ENCODE data around the gene DTYMK. TPM values are rescaled to one million over a fixed set of nuclear protein-coding genes. Genes with fewer than 3 reads are reported as not detected.

DTYMK gene
- total and polyA plus RNA-seq, 2 of the 8 experiments (the other 6 are each of a cell fraction or from before 2014, with no cell fraction given), result 58.3 to 69.9 TPM

- no peak for DNase-seq (ENCODE audit: low read depth in 1 of 2, low spot score in 2 of 2)
- no peak overlapping the region for H2BK20ac ChIP-seq (ENCODE audit: low read length)
- H3K4me1 ChIP-seq (replicated peaks in 1 of 4; ENCODE audit: control insufficient read depth in 3 of 4, insufficient read depth in 4 of 4, low read length in 3 of 4), result no peaks in the 10 kb centered on the region
- ChIA-PET CTCF (ENCODE audit: partially characterized antibody) (interaction anchor here (1.0 to 3.2 kb wide), 2 partner anchors 16 to 42 kb away, joined by 3 to 19 read pairs; no protein-coding TSS in a partner anchor), POLR2A (ENCODE audit: partially characterized antibody) (interaction anchor here (1.3 to 1.6 kb wide), 2 partner anchors 9 to 28 kb away, joined by 3 to 4 read pairs; no protein-coding TSS in a partner anchor)
- H4K91ac ChIP-seq (replicated peaks; ENCODE audit: insufficient read length, low read length), result no peak overlapping the region
- no peak overlapping the region for H3K4me2 ChIP-seq (ENCODE audit: insufficient read depth in 1 of 2, low read depth in 2 of 2, low read length in 2 of 2)
- H3K4ac ChIP-seq (replicated peaks; ENCODE audit: insufficient read length, low read depth, low read length), result no peak overlapping the region
- no peak overlapping the region for H3K56ac ChIP-seq (replicated peaks; ENCODE audit: insufficient read length, low read depth, low read length)
- H3K36me3 ChIP-seq (ENCODE audit: control insufficient read depth in 2 of 4, insufficient read depth in 4 of 4, low read length in 3 of 4), result peaks cover 3 to 27% (median 16%) of the 10 kb centered on the region in 4 experiments; a peak in 7 of 8 replicates
- H3K14ac ChIP-seq (ENCODE audit: insufficient read length), result no peak overlapping the region
- H3K18ac ChIP-seq (ENCODE audit: extremely low read depth, low read length), result no peak overlapping the region
- 86% methylated on average over 13 of the region's 14 CpGs; no CpG with 5 or more reads in 1 of the 2 experiments for WGBS, 2 experiments (ENCODE audit: extremely low coverage in 1 of 2, insufficient coverage in 1 of 2, insufficient read length in 1 of 2, insufficient replicate concordance in 2 of 2, low coverage in 1 of 2, low lambda C conversion rate in 2 of 2, missing lambda C conversion rate in 1 of 2)
- no peak overlapping the region for H3K23ac ChIP-seq (ENCODE audit: insufficient read length)
- H2AFZ ChIP-seq (ENCODE audit: low read length), result no peak overlapping the region
- H3K9me3 ChIP-seq (ENCODE audit: insufficient read depth in 2 of 2, low read depth in 1 of 2, low read length in 1 of 2), result no peaks in the 10 kb centered on the region
- TF ChIP-seq FOSL1 (IDR thresholded peaks at IDR 0.05; ENCODE audit: insufficient read depth, low read depth, low read length) (no peak), TCF12 (IDR thresholded peaks at IDR 0.05; ENCODE audit: low read depth, low read length) (no peak), ATF3 (IDR thresholded peaks at IDR 0.05; ENCODE audit: insufficient read depth, low read depth, low read length) (no peak), RXRA (IDR thresholded peaks at IDR 0.05; ENCODE audit: insufficient read depth, low read depth, low read length) (no peak), SP2 (IDR thresholded peaks at IDR 0.05; ENCODE audit: low read length) (no peak)
- TF ChIP-seq, protein P1, sequence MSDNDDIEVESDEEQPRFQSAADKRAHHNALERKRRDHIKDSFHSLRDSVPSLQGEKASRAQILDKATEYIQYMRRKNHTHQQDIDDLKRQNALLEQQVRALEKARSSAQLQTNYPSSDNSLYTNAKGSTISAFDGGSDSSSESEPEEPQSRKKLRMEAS (IDR thresholded peaks at IDR 0.05), result no peak
- H4K20me1 ChIP-seq (replicated peaks in 1 of 2; ENCODE audit: control insufficient read depth in 1 of 2, insufficient read depth in 2 of 2, low read length in 2 of 2), result peaks cover 13 to 16% of the 10 kb centered on the region in 2 experiments
- 0 out of 2 replicates have a peak overlapping the region, but pooled peaks have one; percentile 34 for H3K27ac ChIP-seq (ENCODE audit: low read depth, low read length)
- H4K8ac ChIP-seq (ENCODE audit: extremely low read depth, insufficient read depth, low read length), result no peak overlapping the region
- H4K5ac ChIP-seq (ENCODE audit: insufficient read length, low read depth, low read length), result no peak overlapping the region
- H2BK15ac ChIP-seq (ENCODE audit: low read length), result no peak overlapping the region
- H3K4me3 ChIP-seq (ENCODE audit: extremely low read depth in 1 of 4, insufficient read depth in 2 of 4, low read depth in 3 of 4, low read length in 4 of 4), result no peak overlapping the region
- H3K23me2 ChIP-seq (ENCODE audit: low read depth, low read length), result no peaks in the 10 kb centered on the region
- no peak overlapping the region for H2BK120ac ChIP-seq (replicated peaks; ENCODE audit: low read depth, low read length)
- no peak overlapping the region for H2BK12ac ChIP-seq (ENCODE audit: low read depth, low read length)
- no peak for FAIRE-seq
- no peaks in the 10 kb centered on the region for H3K79me2 ChIP-seq (ENCODE audit: control insufficient read depth in 1 of 2, insufficient read depth in 2 of 2, low read length in 2 of 2)
- no peaks in the 10 kb centered on the region for H3K27me3 ChIP-seq (replicated peaks in 1 of 4; ENCODE audit: control insufficient read depth in 3 of 4, extremely low read depth in 1 of 4, insufficient read depth in 3 of 4, low read length in 3 of 4)
- H3K9ac ChIP-seq (replicated peaks in 1 of 4; ENCODE audit: extremely low read depth in 1 of 4, low read depth in 3 of 4, low read length in 3 of 4), result no peak overlapping the region
- no peaks in the 10 kb centered on the region for H3K79me1 ChIP-seq (ENCODE audit: low read depth, low read length)
- H2AK5ac ChIP-seq (ENCODE audit: low read depth, low read length), result no peak overlapping the region
- no peak overlapping the region for H2BK5ac ChIP-seq (ENCODE audit: low read depth, low read length)
These were observed 25.9 kb downstream of the DTYMK start for GRCh38 chr2:241660593-241661213.
